Measurements from ENCODE around the gene ATXN10. TPM values are rescaled to one million over a fixed set of nuclear protein-coding genes. Genes with fewer than 3 reads are reported as not detected.

Gene ATXN10
- total RNA-seq, 1 experiment from 2014 or later = 303 TPM

- H4K20me1 ChIP-seq (ENCODE audit: insufficient read depth) = no peaks in the 10 kb centered on the region
- no TSS peak for BruUV-seq (replicated peaks)
- intact Hi-C loops (cut with micrococcal nuclease; ENCODE audit: unreplicated experiment) = no loop called here
- TF ChIP-seq EZH2 (IDR thresholded peaks at IDR 0.05; ENCODE audit: low read depth) = no peak
- TF ChIP-seq, protein P1, sequence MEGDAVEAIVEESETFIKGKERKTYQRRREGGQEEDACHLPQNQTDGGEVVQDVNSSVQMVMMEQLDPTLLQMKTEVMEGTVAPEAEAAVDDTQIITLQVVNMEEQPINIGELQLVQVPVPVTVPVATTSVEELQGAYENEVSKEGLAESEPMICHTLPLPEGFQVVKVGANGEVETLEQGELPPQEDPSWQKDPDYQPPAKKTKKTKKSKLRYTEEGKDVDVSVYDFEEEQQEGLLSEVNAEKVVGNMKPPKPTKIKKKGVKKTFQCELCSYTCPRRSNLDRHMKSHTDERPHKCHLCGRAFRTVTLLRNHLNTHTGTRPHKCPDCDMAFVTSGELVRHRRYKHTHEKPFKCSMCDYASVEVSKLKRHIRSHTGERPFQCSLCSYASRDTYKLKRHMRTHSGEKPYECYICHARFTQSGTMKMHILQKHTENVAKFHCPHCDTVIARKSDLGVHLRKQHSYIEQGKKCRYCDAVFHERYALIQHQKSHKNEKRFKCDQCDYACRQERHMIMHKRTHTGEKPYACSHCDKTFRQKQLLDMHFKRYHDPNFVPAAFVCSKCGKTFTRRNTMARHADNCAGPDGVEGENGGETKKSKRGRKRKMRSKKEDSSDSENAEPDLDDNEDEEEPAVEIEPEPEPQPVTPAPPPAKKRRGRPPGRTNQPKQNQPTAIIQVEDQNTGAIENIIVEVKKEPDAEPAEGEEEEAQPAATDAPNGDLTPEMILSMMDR (conservative IDR thresholded peaks at IDR 0.05) = no peak
- H3K79me2 ChIP-seq (ENCODE audit: low read depth) = no peaks in the 10 kb centered on the region
- no peak overlapping the region for H2AFZ ChIP-seq
- H3K27me3 ChIP-seq (ENCODE audit: insufficient read depth, low read depth) = no peaks in the 10 kb centered on the region
- no peaks in the 10 kb centered on the region for H3K36me3 ChIP-seq (ENCODE audit: low read depth)
- H3K27ac ChIP-seq = no peak overlapping the region
- no peaks in the 10 kb centered on the region for H3K9me3 ChIP-seq (ENCODE audit: insufficient read depth, low read depth)
- H3K4me2 ChIP-seq = no peak overlapping the region
- DNase-seq = no peak
- no peaks in the 10 kb centered on the region for H3K9me2 ChIP-seq (ENCODE audit: insufficient read depth)
- H3F3A ChIP-seq (ENCODE audit: insufficient read depth, low read depth) = peaks cover 22% of the 10 kb centered on the region
- POLR2A ChIA-PET (ENCODE audit: unreplicated experiment) = no interaction called here
- CTCF ChIA-PET = no interaction called here
- H3K4me1 ChIP-seq (replicated peaks; ENCODE audit: insufficient read depth) = peaks cover 7% of the 10 kb centered on the region; the same call in 1 of the 2 replicates
- no peak overlapping the region for H3K4me3 ChIP-seq
These were observed 189.6 kb downstream of the ATXN10 start for GRCh38 chr22:45861259-45861658.

- CTCF ChIA-PET = interaction anchor here (0.6 to 1.9 kb wide), 11 partner anchors 15 to 225 kb away, joined by 3 to 10 read pairs (median 6); partner anchors contain the start of gene WNT7B
- intact Hi-C loops (cut with micrococcal nuclease; ENCODE audit: unreplicated experiment) = loop anchor here (2.0 kb wide), 3 partner anchors 23 to 105 kb away; no protein-coding TSS in a partner anchor
- no peak overlapping the region for H3K4me2 ChIP-seq
- H3K27me3 ChIP-seq (ENCODE audit: insufficient read depth, low read depth) = no peaks in the 10 kb centered on the region
- H3K9me3 ChIP-seq (ENCODE audit: insufficient read depth, low read depth) = no peaks in the 10 kb centered on the region
- no peaks in the 10 kb centered on the region for H3K9me2 ChIP-seq (ENCODE audit: insufficient read depth)
- H3K27ac ChIP-seq = no peak overlapping the region
- peak; percentile 49 to 68 for DNase-seq
- POLR2A ChIA-PET (ENCODE audit: unreplicated experiment) = interaction anchor here (0.5 to 0.8 kb wide), 4 partner anchors 106 to 578 kb away, joined by 3 to 18 read pairs (median 10); no protein-coding TSS in a partner anchor
- H3K4me3 ChIP-seq = no peak overlapping the region
- no peaks in the 10 kb centered on the region for H3K36me3 ChIP-seq (ENCODE audit: low read depth)
- BruUV-seq (replicated peaks) = no TSS peak
- H2AFZ ChIP-seq = no peak overlapping the region
- H3K79me2 ChIP-seq (ENCODE audit: low read depth) = no peaks in the 10 kb centered on the region
- TF ChIP-seq, protein P1 (conservative IDR thresholded peaks at IDR 0.05) = peak; percentile 98
- no peak for TF ChIP-seq EZH2 (IDR thresholded peaks at IDR 0.05; ENCODE audit: low read depth)
- peaks cover 7% of the 10 kb centered on the region; the same call in 1 of the 2 replicates for H3K4me1 ChIP-seq (replicated peaks; ENCODE audit: insufficient read depth)
- no peaks in the 10 kb centered on the region for H4K20me1 ChIP-seq (ENCODE audit: insufficient read depth)
- H3F3A ChIP-seq (ENCODE audit: insufficient read depth, low read depth) = peaks cover 17% of the 10 kb centered on the region
These were observed 192.5 kb downstream of the ATXN10 start for GRCh38 chr22:45863981-45864751.

GRCh38 chr22:45864959-45865476 is 193.4 kb downstream of the ATXN10 start:
- DNase-seq = no peak
- H2AFZ ChIP-seq = no peak overlapping the region
- H3K79me2 ChIP-seq (ENCODE audit: low read depth) = no peaks in the 10 kb centered on the region
- CTCF ChIA-PET = interaction anchor here (0.6 to 1.9 kb wide), 5 partner anchors 31 to 225 kb away, joined by 3 to 8 read pairs (median 6); partner anchors contain the start of gene WNT7B
- no peaks in the 10 kb centered on the region for H4K20me1 ChIP-seq (ENCODE audit: insufficient read depth)
- intact Hi-C loops (cut with micrococcal nuclease; ENCODE audit: unreplicated experiment) = loop anchor here (2.0 kb wide), 3 partner anchors 22 to 104 kb away; no protein-coding TSS in a partner anchor
- H3K27me3 ChIP-seq (ENCODE audit: insufficient read depth, low read depth) = no peaks in the 10 kb centered on the region
- H3K27ac ChIP-seq = no peak overlapping the region
- H3K36me3 ChIP-seq (ENCODE audit: low read depth) = no peaks in the 10 kb centered on the region
- no TSS peak for BruUV-seq (replicated peaks)
- H3K9me2 ChIP-seq (ENCODE audit: insufficient read depth) = no peaks in the 10 kb centered on the region
- POLR2A ChIA-PET (ENCODE audit: unreplicated experiment) = interaction anchor here (0.8 kb wide), 1 partner anchor 105 kb away, joined by 17 read pairs; no protein-coding TSS in a partner anchor
- no peak overlapping the region for H3K4me2 ChIP-seq
- no peaks in the 10 kb centered on the region for H3K9me3 ChIP-seq (ENCODE audit: insufficient read depth, low read depth)
- peaks cover 17% of the 10 kb centered on the region for H3F3A ChIP-seq (ENCODE audit: insufficient read depth, low read depth)
- TF ChIP-seq EZH2 (IDR thresholded peaks at IDR 0.05; ENCODE audit: low read depth) = no peak
- TF ChIP-seq, protein P1 (conservative IDR thresholded peaks at IDR 0.05) = no peak
- H3K4me3 ChIP-seq = no peak overlapping the region
- H3K4me1 ChIP-seq (replicated peaks; ENCODE audit: insufficient read depth) = peaks cover 7% of the 10 kb centered on the region; the same call in 1 of the 2 replicates

All from PC-9 (cell line).